Esophagus (tissue), 2 donors: ENCODE measurements around the gene ADGRB3. TPM values are rescaled to one million over a fixed set of nuclear protein-coding genes. Genes with fewer than 3 reads are reported as not detected.

Experiments used
- H3K27ac ChIP-seq, 2 donors: one replicate each; pipeline ENCODE4 v1.5.1; 2013; ENCODE audit warnings: low read depth in 2 of 2, mild to moderate bottlenecking in 2 of 2, inconsistent platforms in 1 of 2, low read length in 1 of 2, moderate library complexity in 1 of 2
- H3K27me3 ChIP-seq, 2 donors: one replicate each; pipeline ENCODE4 v1.6.1; 2013; ENCODE audit warnings: low read length in 2 of 2, control low read depth in 1 of 2, mild to moderate bottlenecking in 1 of 2; ENCODE audit not compliant: insufficient read depth in 2 of 2, control insufficient read depth in 1 of 2
- H3K36me3 ChIP-seq, 2 donors: one replicate each; pipeline ENCODE4 v1.6.1; 2013; ENCODE audit warnings: low read length in 1 of 2; ENCODE audit not compliant: control insufficient read depth in 2 of 2, insufficient read depth in 2 of 2
- H3K4me1 ChIP-seq, 2 donors: one replicate each; pipeline ENCODE4 v1.6.1; 2013; ENCODE audit warnings: low read length in 1 of 2; ENCODE audit not compliant: control insufficient read depth in 2 of 2, insufficient read depth in 2 of 2
- H3K4me3 ChIP-seq, 2 donors: one replicate each; pipeline ENCODE4 v1.5.1; 2013; ENCODE audit warnings: low read length in 2 of 2, mild to moderate bottlenecking in 2 of 2, low read depth in 1 of 2, moderate library complexity in 1 of 2
- H3K9me3 ChIP-seq, 2 donors: one replicate each; pipeline ENCODE4 v1.6.1; 2013; ENCODE audit warnings: mild to moderate bottlenecking in 2 of 2, low read depth in 1 of 2, low read length in 1 of 2, moderate library complexity in 1 of 2; ENCODE audit not compliant: control insufficient read depth in 2 of 2, insufficient read depth in 1 of 2
- WGBS, 2 donors: extraction: QIAGEN DNeasy Blood & Tissue Kit; methylation state at CpG; one replicate each; pipeline ENCODE4 v1.1.7; 2013; 5-methylcytosine and 5-hydroxymethylcytosine counted together
- polyA plus RNA-seq, 2 donors: library from polyadenylated mRNA; stranded (reverse); fragments of 200-250 nt; gene quantifications; one replicate each; pipeline ENCODE4 v1.2.3, GENCODE V29; 2013
- donor health status: healthy with polysubstance abuse.
- donor health status: Bipolar disorder and iron deficiency.

Gene ADGRB3
- polyA plus RNA-seq, 2 donors: 0.08 to 0.14 TPM

DNA sequence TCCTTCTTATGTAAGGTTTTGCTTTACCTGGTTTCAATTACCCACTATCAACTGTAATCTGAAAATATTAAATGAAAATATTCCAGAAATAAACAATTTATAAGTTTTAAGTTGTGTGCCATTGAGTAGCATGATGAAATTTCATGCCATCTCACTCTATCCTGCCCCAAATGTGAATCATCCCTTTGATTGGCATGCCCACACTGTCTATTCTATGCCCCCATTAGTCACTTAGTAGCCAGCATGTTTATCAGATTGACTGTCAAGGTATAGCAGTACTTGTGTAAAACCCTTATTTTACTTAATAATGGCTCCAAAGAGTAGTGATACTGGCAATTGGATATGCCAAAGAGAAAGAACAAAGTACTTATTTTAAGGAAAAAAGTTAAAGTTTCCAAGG, 403.8 kb downstream of the ADGRB3 start:
- Histone ChIP-seq H3K36me3 (no peaks in the 10 kb centered on the region), H3K4me1 (no peaks in the 10 kb centered on the region), H3K27me3 (no peaks in the 10 kb centered on the region), H3K27ac (no peak overlapping the region), H3K9me3 (no peaks in the 10 kb centered on the region), H3K4me3 (no peak overlapping the region)

DNA sequence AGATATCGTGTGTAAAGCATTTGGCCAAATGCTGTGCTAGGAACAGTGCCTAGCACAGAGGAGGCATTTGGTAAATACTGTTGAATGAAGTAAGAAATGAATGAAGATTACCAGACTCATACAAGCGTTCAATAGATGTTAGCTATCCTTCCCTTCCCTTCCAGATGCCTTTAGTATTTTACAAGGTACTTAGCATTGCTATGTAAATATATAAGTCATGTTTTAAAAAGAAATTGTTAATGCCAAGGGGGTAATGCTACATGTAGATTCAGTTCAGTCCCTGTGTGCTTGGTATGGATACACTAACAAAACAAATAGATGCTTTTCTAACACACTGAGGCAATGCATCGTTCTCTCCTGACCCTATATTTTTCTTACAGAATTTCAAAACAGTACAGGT, 407.2 kb downstream of the ADGRB3 start:
- Histone ChIP-seq H3K4me3 (no peak overlapping the region), H3K27ac (no peak overlapping the region), H3K9me3 (no peaks in the 10 kb centered on the region), H3K36me3 (no peaks in the 10 kb centered on the region), H3K4me1 (no peaks in the 10 kb centered on the region), H3K27me3 (no peaks in the 10 kb centered on the region)
- 76 to 79% methylated on average over 3 of the region's 3 CpGs for WGBS, 2 donors

DNA sequence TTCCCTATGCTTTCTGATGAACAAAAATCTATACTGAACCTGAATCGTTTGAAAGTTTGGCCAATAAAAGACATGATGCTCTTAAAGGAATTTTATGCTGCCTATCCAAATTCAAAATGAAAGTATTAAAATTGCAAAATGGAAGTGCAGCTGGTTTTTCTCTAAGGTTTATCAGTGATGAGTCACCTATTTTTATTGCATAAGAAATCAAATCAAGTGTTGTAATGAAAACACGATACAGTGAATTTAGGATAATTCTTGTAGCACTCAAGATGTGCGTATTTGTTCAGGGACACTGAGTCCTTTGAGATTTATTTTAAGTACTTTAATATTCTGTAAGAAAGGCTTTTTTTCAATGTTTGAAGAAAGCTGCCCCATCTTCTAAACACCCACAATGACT, 409.5 kb downstream of the ADGRB3 start:
- Histone ChIP-seq H3K27ac (no peak overlapping the region), H3K36me3 (no peaks in the 10 kb centered on the region), H3K4me3 (no peak overlapping the region), H3K9me3 (no peaks in the 10 kb centered on the region), H3K27me3 (no peaks in the 10 kb centered on the region), H3K4me1 (no peaks in the 10 kb centered on the region)
- 77 to 85% methylated on average over 3 of the region's 3 CpGs for WGBS, 2 donors

DNA sequence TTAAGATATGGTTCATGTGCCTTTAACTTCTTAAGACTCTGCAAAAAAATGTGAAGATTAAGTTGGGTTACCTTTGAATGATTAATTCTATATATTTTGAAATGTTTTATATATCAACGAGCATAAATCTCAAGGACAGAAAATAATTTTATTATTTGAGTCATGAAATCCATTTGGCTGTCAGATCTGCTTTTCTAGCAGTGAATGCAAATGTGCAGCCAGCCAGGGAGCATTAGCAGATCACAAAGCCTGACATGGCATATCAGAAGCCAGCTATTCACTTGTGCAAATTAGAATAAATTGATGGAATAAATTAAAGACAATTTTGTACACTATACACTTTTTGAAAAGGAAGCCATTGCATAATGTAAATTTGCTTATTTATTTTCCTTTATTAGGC, 424.3 kb downstream of the ADGRB3 start:
- Histone ChIP-seq H3K36me3 (no peaks in the 10 kb centered on the region), H3K4me3 (no peak overlapping the region), H3K27me3 (no peaks in the 10 kb centered on the region), H3K27ac (no peak overlapping the region), H3K9me3 (no peaks in the 10 kb centered on the region), H3K4me1 (no peaks in the 10 kb centered on the region)
- 31 to 45% methylated on average over 1 of the region's 1 CpG for WGBS, 2 donors

DNA sequence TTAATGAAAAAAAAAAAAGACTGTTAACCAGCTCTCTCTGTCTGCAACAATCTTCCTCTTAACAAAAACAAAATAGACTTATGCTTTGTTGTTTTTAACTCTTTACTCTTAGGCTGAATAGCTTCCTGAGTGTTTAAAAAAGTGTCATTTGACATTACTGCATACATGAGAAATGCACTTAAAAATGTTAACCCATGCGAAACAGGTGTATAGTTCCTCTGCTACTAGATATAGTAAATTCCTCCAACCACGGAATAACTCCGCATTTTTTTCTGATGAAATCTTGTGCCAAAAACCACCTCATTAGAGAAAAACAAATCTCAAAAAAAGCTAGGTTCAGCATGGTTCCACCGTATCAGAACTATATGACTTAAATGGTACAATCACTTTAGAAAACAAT, 426.0 kb downstream of the ADGRB3 start:
- no peaks in the 10 kb centered on the region for H3K4me1 ChIP-seq
- no peaks in the 10 kb centered on the region for H3K36me3 ChIP-seq
- no peaks in the 10 kb centered on the region for H3K27me3 ChIP-seq
- WGBS, 2 donors: 76 to 83% methylated on average over 4 of the region's 4 CpGs
- H3K9me3 ChIP-seq: no peaks in the 10 kb centered on the region
- no peak overlapping the region for H3K27ac ChIP-seq
- H3K4me3 ChIP-seq: no peak overlapping the region

DNA sequence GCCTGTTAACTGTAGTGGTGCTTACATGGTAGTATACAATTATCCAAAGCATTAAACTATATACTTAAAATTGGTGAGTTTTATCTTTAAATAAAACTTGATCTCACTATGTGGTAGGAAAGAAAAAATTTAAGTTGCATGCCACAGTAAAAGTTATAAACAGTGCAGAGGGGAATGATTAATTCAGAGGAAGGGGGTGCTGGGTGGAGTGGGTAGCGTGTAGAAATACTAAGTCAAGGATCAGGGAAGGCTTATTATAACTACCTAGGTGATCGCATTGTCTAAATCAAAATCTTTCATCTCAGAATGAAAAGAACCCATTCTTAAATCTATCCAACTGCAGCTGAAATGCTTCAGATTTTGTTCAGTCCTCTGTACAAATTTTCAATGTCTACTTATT, 428.3 kb downstream of the ADGRB3 start:
- WGBS, 2 donors: 85 to 86% methylated on average over 2 of the region's 2 CpGs

DNA sequence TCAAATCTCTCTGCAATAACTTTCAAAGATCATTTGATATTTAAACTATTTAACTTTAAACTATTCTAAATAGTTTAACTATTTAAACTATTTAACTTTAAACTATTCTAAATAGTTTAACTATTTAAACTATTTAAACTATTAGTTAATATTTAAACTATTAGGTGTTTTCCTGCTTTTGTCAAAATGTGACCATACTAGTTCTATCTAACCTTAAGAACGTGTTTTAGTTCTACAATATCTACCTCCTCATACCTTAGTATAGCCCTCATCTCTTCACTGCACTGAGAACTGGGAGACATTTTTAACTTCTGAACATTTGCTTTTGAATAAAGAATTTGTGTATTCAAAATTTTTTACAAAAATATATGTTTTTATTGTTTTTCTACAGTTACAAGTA, 429.1 kb downstream of the ADGRB3 start:
- Histone ChIP-seq H3K27me3 (no peaks in the 10 kb centered on the region), H3K4me1 (no peaks in the 10 kb centered on the region), H3K36me3 (no peaks in the 10 kb centered on the region), H3K27ac (no peak overlapping the region), H3K4me3 (no peak overlapping the region), H3K9me3 (no peaks in the 10 kb centered on the region)
- WGBS, 2 donors: 38 to 44% methylated on average over 1 of the region's 1 CpG

More for the DNA sequence above, 428.3 kb downstream of the ADGRB3 start:
- no peak overlapping the region for H3K4me3 ChIP-seq
- no peaks in the 10 kb centered on the region for H3K4me1 ChIP-seq
- H3K27ac ChIP-seq: no peak overlapping the region
- no peaks in the 10 kb centered on the region for H3K27me3 ChIP-seq
- H3K9me3 ChIP-seq: no peaks in the 10 kb centered on the region
- H3K36me3 ChIP-seq: no peaks in the 10 kb centered on the region

DNA sequence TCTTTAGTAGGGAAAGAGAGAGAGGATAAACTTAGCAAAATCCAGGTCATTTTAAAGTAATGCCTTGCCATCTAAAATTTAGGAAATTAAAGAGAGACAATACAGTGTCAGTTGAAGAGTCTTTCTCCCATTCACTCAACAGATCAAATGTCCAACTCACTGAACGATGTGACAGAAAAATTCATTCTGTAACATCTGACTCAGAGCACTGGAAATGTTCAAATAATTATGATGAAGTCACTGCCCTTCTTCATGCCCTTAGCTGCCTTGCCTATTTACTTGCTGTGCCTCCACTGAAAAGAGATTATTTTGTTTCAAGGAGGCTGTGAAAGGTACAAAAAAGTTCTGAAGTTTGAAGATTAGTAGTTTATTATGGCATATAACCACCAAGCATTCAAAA, 434.8 kb downstream of the ADGRB3 start:
- H3K27me3 ChIP-seq: no peaks in the 10 kb centered on the region
- H3K4me1 ChIP-seq: no peaks in the 10 kb centered on the region
- no peak overlapping the region for H3K4me3 ChIP-seq
- no peaks in the 10 kb centered on the region for H3K36me3 ChIP-seq
- H3K9me3 ChIP-seq: no peaks in the 10 kb centered on the region
- WGBS, 2 donors: 52 to 67% methylated on average over 1 of the region's 1 CpG
- no peak overlapping the region for H3K27ac ChIP-seq

DNA sequence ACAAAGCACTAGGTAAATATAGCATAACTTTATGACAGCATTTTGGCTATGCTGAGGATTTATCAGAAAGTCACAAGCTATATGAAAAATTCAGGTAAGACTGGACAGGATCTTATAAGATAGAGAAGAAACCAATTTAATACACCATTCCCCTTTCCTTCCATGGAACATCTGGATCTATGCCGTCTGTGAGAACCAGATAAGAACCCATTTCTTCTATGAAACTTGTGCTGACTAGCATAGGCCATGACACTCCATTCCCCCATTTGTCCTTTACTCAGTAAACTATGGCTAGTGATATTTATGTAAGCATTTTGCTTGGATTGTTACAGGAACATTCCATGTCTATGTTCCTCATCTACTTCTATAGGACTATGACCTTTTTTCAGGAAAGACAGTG, 437.7 kb downstream of the ADGRB3 start:
- WGBS, 2 donors: 90 to 95% methylated on average over 1 of the region's 1 CpG
- H3K4me3 ChIP-seq: no peak overlapping the region
- no peaks in the 10 kb centered on the region for H3K4me1 ChIP-seq
- H3K27ac ChIP-seq: no peak overlapping the region
- no peaks in the 10 kb centered on the region for H3K27me3 ChIP-seq
- H3K36me3 ChIP-seq: no peaks in the 10 kb centered on the region
- no peaks in the 10 kb centered on the region for H3K9me3 ChIP-seq

DNA sequence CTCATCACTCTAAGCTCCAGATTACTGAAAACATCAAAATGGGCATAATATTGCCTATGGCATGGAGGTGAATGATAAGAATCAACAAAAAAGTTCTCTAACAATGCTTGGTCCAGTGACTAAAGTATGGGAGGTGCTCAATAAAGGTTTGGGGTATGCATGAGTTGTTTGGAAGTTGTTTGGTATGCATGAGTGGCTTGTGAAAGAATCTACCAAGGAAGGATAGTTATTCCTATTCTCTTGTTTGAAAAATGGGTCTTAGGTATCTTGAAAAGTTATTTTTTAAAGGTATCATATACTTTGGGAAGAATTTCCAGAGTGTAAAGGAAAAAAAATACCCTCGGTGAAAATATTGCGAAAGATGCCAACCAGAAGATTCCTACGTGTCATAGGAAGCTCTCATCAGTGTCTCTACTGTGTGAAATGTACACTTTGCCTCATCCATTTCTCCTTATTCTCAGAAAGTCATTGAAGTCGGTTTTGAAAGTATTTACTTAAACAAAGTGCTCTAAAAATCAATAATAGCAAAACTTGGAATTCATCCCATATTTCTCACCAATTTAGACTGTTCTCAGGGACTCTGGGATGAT, 449.8 kb downstream of the ADGRB3 start:
- Histone ChIP-seq H3K4me3 (no peak overlapping the region), H3K4me1 (no peaks in the 10 kb centered on the region), H3K27ac (no peak overlapping the region), H3K9me3 (no peaks in the 10 kb centered on the region), H3K36me3 (no peaks in the 10 kb centered on the region), H3K27me3 (no peaks in the 10 kb centered on the region)
- WGBS, 2 donors: 62 to 69% methylated on average over 4 of the region's 4 CpGs
